Activated T-cell treated with anti-CD3 and anti-CD28 coated beads for 24 hours (primary cell): Measurements from ENCODE around the gene RPL22.

Source experiments
- DNase-seq: peaks from one replicate; pipeline ENCODE4 v3.0.0-alpha.2; 2020; ENCODE audit warnings: low read depth

The RPL22 gene

DNA sequence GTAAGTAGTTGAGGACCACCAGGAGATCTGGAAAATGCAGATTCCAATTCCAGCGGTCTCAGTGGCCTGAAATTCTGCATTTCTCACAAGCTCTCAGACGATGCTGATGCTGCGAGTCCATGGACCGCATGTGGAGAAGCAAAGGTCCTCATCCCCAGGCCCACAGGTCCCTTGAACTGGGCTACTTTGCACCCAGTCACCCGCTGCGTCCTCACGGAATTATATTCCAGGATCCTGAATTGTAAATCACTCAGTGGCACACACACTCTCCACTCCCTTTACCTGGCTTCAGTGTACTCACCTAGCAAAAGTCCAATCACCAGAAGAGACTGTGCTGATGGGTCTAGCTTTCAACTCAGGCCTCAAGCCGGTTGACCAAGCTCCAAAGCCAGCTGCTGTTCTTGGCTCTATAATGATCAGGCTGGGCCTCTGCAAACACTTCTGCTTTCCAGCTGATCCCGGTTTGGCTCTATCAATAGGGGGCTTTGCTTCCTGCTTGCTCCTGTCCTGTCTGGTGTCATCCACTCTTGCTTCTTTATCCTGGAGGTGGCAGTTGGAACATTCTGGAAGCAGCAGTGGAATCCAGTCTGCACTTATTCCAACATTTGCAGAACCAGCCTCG lies 904 bp upstream of the RPL22 start:
- DNase-seq = no peak

- no peak for DNase-seq
Measured at GRCh38 chr1:6198646-6199297, 623 bp downstream of the RPL22 start.

DNA sequence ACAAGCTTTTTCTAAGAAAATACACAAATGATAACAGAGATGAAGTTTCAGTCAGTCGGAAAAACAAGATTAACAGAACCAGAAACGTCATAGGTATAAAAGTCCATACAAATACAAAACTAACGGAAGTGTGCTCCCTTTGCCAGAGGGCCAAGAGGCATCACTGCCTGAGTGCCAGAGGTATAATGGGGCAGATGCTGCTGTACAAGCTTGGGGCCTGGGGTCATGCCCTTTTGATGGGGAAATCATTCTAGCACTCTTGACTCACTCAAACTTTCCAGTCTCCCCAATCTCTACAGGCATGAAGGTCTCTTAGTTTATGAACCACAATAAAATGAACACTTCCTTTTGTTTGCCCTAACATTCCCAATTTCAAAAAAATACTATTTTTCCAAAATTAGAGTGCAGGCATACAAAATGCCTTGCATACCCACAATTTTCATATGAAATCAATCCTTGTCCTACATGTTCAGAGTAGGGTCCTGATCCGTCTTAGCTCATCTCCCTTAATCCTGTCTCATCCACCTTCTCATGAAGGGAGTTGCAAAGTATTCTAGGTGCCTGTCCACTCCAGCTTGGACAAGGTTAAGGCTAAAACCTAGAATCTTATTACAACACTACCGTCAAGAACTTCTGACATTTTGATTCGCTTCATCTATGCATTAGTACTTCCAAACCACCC lies 1.5 kb downstream of the RPL22 start:
- DNase-seq = no peak

- no peak for DNase-seq
Measured at GRCh38 chr1:6191968-6192367, 7.4 kb downstream of the RPL22 start.

DNA sequence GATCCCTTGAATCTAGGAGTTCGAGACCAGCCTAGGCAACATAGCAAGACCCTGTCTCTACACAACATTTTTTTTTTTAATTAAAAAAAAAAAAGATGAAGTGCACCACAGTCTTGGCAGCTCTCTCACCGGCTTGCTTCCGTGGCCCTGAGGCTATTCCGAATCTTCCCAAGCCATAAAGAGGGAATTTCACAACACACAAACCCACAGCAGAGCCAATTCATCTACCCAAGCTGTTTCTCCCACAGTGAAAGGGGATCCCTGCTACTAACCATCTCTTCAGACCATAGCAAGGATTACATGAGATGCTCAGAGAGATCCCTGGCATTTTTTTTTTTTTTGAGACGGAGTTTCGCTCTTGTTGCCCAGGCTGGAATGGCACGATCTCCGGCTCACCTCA lies 10.9 kb downstream of the RPL22 start:
- no peak for DNase-seq

- DNase-seq = no peak
Measured at GRCh38 chr1:6185635-6186382, 13.6 kb downstream of the RPL22 start.

- DNase-seq = no peak
Measured at GRCh38 chr1:6185151-6185550, 14.2 kb downstream of the RPL22 start.

DNA sequence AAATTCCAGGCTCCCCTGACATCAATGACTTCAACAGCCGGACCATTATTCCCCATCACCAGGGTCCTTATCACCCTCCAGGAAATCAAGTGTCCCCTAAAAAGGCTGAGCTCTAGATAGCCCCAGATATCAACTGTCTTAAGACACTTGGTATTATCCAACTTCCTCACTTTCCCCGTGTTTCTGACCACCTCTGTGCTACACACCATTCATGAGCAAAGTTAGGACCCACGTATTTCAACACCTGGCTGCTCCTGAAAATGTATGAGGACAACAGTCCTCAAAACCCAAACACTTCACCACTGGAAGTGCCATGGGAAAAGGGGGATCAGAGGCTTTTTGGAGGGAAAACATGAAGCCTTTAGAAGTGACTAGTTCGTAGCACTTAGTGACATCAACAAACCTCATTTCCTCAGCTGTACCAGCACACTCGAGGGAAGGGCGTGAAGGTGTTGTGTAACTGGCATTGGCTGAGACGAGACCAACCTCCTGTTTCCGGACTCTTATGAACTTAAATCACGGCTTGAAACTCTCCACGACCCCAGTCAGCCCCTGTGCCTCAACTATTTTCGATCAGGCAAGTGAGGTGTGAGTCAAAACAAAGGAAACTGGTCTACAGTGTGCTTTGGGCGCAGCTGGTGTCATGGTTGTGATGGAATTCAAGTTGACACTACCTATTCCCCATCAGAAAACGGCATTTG lies 15.2 kb downstream of the RPL22 start:
- DNase-seq = no peak

DNA sequence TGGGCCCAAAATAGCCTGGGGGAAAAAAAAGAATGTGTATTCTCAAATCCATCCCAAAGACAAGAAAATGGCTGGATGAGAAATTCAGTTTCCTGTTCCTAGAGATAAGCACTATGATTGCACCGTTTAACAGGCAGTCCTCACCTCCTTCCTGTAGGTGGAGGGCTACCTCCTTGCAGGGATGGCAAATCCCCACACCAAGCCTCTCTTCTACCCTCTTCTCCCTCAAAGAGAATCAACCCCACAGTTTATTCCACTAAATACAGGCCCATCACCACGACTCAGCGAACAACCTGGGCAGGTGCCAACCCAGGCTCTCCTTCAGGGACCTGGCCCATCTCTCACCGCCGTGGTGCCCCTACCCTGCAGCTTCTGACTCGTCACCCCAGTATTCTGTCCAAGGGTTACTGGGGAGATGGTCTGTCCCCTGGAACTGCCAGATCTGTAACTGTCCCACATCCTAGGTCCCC lies 15.8 kb downstream of the RPL22 start:
- no peak for DNase-seq

DNA sequence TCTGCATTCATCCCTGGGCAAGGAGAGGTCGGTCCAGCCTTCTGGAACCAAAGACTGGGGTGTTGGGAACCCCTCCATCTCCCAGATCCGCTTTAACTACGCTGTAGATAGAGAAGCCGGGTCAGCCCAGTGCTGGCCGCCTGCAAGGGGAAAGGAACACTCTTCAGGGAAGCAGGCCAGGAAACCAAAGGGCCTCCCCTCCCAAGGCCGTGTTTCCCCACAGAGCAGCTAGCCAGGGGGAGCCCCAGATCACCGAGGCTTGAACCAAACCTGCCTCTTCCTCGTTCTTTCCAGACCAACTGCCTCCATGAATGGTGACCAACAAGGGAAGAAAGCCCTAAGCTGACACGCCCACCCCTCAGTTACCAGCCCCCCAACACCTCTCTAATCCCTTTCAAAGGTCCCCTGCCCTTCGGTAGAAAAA lies 18.0 kb downstream of the RPL22 start:
- no peak for DNase-seq

DNA sequence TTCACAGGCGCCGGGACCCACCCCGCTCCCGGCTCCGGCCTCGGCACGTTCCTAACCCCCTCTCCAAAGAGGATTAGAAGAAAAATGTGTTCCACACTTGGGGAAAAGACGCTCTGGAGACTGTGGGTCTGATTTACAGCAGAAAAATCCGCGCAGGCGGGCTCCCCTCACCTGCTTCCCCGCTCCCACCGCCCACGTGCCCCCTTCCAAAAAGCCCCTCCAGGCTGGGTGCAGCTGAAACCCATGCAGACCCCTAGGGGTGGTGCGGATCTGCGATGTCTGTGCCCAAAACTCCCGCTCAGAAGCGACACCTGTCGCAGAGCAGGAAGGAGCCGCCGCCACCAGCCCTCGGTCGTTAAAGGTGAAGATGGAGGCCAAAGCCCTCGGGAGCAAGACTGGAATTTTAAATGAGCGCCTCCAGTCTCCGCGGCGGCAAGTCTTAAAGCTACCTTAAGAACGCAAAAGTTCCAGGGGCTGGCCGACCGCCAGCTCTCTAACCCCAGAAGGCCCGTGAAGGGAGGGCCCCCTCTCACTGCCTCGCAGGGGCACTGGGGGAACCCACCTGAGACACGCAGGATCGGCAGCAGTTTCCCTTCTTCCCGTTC lies 18.6 kb downstream of the RPL22 start:
- DNase-seq = no peak

- DNase-seq = no peak
Measured at GRCh38 chr1:6180268-6180706, 19.1 kb downstream of the RPL22 start, which contains the start of gene CHD5. CHD5 (minus strand) TSS chr1:6180321; CDS start chr1:6180023, 298 bp downstream.

DNA sequence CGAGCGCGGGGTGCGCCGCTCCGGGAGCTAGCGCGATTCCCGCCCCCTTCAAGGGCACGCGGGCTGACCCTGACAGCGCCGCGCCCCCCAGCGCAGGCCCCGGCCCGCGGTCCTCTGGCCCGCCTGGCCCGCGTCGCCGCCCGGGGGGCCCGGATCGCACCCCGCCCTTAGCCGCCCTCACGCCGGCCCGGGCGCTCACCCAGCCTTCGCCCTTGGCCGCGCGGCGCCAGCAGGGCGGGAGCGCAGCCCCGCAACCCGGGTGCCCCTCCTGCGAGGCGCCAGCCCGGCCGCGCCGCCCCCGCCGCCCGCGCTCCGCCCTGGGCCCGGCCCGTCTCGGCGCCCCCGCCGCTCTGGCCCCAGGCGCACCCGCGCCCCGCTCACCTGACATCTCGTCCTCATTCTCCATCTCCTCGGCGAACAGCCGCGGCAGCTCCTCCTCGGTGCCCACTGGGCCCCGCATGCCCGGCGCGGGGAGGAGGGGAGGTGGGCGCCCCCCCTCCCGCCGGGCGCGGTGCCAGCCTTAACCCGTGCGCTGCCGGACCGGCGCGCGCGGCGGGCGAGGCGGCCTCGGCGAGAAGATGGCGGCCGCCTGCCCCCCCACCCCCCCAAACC lies 19.7 kb downstream of the RPL22 start:
- no peak for DNase-seq

- DNase-seq = no peak
Measured at GRCh38 chr1:6178751-6179563, 20.4 kb downstream of the RPL22 start.

DNA sequence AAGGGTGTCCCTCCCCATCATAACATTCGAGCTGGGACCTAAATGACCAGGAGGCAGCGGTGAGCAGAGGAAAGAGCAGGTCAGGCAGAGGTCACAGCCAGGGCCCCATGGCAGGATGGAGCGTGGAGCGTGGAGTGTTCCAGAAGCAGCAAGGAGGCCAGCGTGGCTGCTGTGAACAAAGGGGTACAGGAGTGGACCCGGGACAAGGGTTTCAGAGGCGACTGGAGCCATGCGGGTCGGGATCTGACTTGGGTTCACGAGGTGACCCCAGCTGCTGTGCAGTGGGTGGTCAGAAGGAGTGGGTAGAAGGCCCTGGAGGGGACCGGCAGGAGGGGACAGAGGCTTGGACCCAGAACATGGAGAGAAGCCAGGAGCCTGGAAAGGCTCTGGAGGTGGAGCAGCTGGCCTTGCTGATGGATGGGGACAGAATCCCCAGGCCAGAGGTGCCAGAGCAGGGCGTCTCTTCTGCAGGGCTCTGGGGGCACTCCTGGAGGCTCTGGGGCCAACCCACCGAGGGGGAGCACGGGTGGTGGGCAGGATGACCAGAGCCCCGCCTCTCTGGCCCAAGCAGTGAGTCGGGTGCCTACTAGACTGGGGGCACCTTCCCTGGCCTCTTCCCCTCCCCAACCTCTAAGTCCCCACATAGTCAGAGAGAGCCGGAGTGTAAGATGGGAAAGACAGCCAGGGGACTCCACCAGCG lies 21.6 kb downstream of the RPL22 start:
- DNase-seq = no peak

GRCh38 chr1:6176779-6177178 lies 22.6 kb downstream of the RPL22 start:
- no peak for DNase-seq

DNA sequence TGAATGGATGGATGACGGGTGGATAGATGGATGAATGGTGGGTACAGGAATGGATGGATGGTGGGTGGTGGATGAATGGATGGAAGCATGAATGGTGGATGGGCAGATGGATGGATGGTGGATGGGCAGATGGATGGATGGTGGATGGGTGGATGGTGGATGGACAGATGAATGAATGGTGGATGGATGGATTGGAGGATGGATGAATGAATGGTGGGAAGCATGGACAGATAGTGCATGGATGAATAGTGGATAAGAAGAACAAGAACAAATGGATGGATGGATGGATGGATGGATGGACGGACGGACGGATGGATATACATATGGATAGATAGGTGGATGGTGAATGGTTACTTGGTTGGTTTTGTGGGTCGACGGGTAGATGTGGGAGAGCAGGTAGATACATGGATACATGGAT lies 24.0 kb downstream of the RPL22 start:
- no peak for DNase-seq

DNA sequence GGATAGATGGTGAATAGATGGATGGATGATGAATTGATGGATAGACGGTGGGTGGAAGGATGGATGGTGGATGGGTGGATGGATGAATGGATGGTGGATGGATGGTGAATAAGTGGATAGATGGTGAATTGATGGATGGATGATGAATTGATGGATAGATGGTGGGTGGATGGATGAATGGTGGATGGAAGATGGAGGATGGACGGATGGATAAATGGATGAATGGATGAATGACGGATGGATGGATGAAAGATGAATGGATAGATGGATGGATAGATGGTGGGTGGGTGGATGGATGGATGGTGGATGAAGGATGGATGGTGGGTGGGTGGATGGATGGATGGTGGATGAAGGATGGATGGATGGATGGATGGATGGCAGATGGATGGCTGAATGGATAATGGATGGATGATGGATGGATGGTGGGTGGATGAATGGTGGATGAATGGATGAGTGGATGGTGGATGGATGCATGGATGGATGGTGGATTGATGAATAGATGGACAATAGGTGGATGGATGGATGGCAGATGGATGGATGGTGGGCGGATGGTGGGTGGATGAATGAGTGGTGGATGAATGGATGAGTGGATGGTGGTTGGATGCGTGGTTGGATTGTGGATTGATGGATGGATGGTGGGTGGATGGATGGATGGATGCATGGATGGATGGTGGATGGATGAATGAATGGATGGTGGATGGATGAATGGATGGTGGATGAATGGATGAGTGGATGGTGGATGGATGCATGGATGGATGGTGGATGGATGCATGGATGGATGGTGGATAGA lies 24.6 kb downstream of the RPL22 start:
- DNase-seq = no peak

- DNase-seq = no peak
Measured at GRCh38 chr1:6172549-6172948, 26.8 kb downstream of the RPL22 start.
